Endothelial cell of umbilical vein (primary cell): Measurements from ENCODE around the gene ATRIP. TPM values are rescaled to one million over a fixed set of nuclear protein-coding genes. Genes with fewer than 3 reads are reported as not detected.

Experiments used
- BruUV-seq: library from RNA; stranded (reverse); fragments of 400-500 nt; replicated peaks from 2 replicates; lab custom pipeline; 2021; lab: Mats Ljungman, UMichigan
- CTCF ChIA-PET: fragments of 300-600, 350-600 bp; sonication (Branson Sonifier 250); formaldehyde crosslinking; loops from one replicate; lab custom pipeline; 2021; ENCODE audit warnings: antibody characterized with exemption, inconsistent platforms; lab: Charles Lee
- POLR2A ChIA-PET: fragments of 300-600, 350-600 bp; sonication (Branson Sonifier 250); formaldehyde crosslinking; loops from one replicate; lab custom pipeline; 2021; ENCODE audit warnings: antibody characterized with exemption, inconsistent platforms; lab: Charles Lee
- DNase-seq: peaks from one replicate; pipeline ENCODE4 v3.0.0-alpha.2; 2011; ENCODE audit warnings: low read depth, low spot score
- FAIRE-seq: peaks from 2 replicates; lab custom pipeline; 2011; peaks lifted over from hg19 to GRCh38; lab: Jason Lieb, UNC
- H2AFZ ChIP-seq: 2 replicates; pipeline ENCODE4 v1.6.0; 2012; ENCODE audit warnings: low read depth, low read length, control low read depth, inconsistent platforms
- H3K27ac ChIP-seq: 2 replicates; pipeline ENCODE4 v1.5.1; 2011; ENCODE audit warnings: low read depth, mild to moderate bottlenecking, control low read depth, low read length, moderate library complexity; ENCODE audit not compliant: insufficient read depth
- H3K27me3 ChIP-seq, 2 experiments: 2 replicates each; pipeline versions ENCODE4 v1.6.0 to v1.6.1; 2011; ENCODE audit warnings: low read length in 2 of 2, mixed read lengths in 1 of 2; ENCODE audit not compliant: control insufficient read depth in 2 of 2, insufficient read depth in 2 of 2
- H3K36me3 ChIP-seq, 2 experiments: 2 replicates in 1 of 2; 3 replicates in 1 of 2; pipeline ENCODE4 v1.5.1; 2011; ENCODE audit warnings: low read length in 2 of 2, mild to moderate bottlenecking in 1 of 2, moderate library complexity in 1 of 2; ENCODE audit not compliant: control insufficient read depth in 2 of 2, insufficient read depth in 2 of 2; ENCODE audit errors: extremely low read depth in 1 of 2
- H3K4me1 ChIP-seq: 3 replicates; pipeline ENCODE4 v1.5.1; 2011; ENCODE audit warnings: mild to moderate bottlenecking, low read length; ENCODE audit not compliant: control insufficient read depth, insufficient read depth; ENCODE audit errors: extremely low read depth
- H3K4me2 ChIP-seq: 2 replicates; pipeline ENCODE4 v1.6.1; 2011; ENCODE audit warnings: low read length, control low read depth, mixed read lengths; ENCODE audit not compliant: insufficient read depth
- H3K4me3 ChIP-seq, 3 experiments: fragments of 200-600 bp in 1 of 3; sonication (generic), shearing (Covaris generic) in 1 of 3; replicated peaks in 1 of 3; 2 replicates each; pipeline ENCODE4 v1.5.1; 2011 to 2016; ENCODE audit warnings: control low read depth in 3 of 3, low read length in 3 of 3, mild to moderate bottlenecking in 2 of 3, inconsistent platforms in 1 of 3, low read depth in 1 of 3, moderate library complexity in 1 of 3; ENCODE audit not compliant: insufficient read depth in 1 of 3
- H3K79me2 ChIP-seq: 2 replicates; pipeline ENCODE4 v1.6.0; 2012; ENCODE audit warnings: low read length, inconsistent platforms; ENCODE audit not compliant: control insufficient read depth, insufficient read depth
- H3K9ac ChIP-seq: replicated peaks from 2 replicates; pipeline ENCODE3; 2011; ENCODE audit warnings: low read length, control low read depth; ENCODE audit not compliant: insufficient read depth; ENCODE audit errors: extremely low read depth
- H3K9me1 ChIP-seq: replicated peaks from 3 replicates; pipeline ENCODE4 v1.6.0; 2011; ENCODE audit warnings: mild to moderate bottlenecking, low read length; ENCODE audit not compliant: control insufficient read depth, insufficient read depth; ENCODE audit errors: extremely low read depth
- H3K9me3 ChIP-seq: replicated peaks from 2 replicates; pipeline ENCODE4 v1.5.1; 2012; ENCODE audit warnings: low read length, inconsistent platforms; ENCODE audit not compliant: control insufficient read depth, insufficient read depth
- H4K20me1 ChIP-seq: replicated peaks from 2 replicates; pipeline ENCODE3; 2011; ENCODE audit warnings: mild to moderate bottlenecking, low read length; ENCODE audit not compliant: control insufficient read depth, insufficient read depth; ENCODE audit errors: extremely low read depth
- FOS ChIP-seq: IDR thresholded peaks from 2 replicates; pipeline ENCODE4 v1.6.1; 2011; ENCODE audit warnings: mild to moderate bottlenecking, low read length, moderate library complexity, borderline replicate concordance; ENCODE audit not compliant: insufficient read depth
- JUN ChIP-seq: IDR thresholded peaks from 2 replicates; pipeline ENCODE4 v1.6.1; 2011; ENCODE audit warnings: borderline replicate concordance, low read depth; ENCODE audit not compliant: insufficient read length, insufficient read depth
- MAX ChIP-seq: IDR thresholded peaks from 2 replicates; pipeline ENCODE4 v1.6.1; 2011; ENCODE audit not compliant: insufficient read depth, insufficient read length
- MYC ChIP-seq: IDR thresholded peaks from one replicate; pipeline ENCODE4 v1.6.1; 2011; ENCODE audit warnings: mild to moderate bottlenecking, low read depth, low read length
- POLR2AphosphoS5 ChIP-seq: IDR thresholded peaks from 2 replicates; pipeline ENCODE4 v1.6.1; 2012; ENCODE audit warnings: low read depth, mild to moderate bottlenecking, control low read depth, low read length, moderate library complexity; ENCODE audit not compliant: insufficient read depth
- dilution Hi-C: fragments of 300-500 bp; cut with MboI; formaldehyde crosslinking; loops from one replicate; pipeline ENCODE4 v1.15.0; 2019; ENCODE audit warnings: low sequenced_read_pairs; ENCODE audit not compliant: extremely low pct_ligation_motif_present
- intact Hi-C: fragments of 100-400 bp; cut with micrococcal nuclease; formaldehyde crosslinking; loops from one replicate; pipeline ENCODE4 v1.10.0; 2022
- polyA plus RNA-seq, 4 experiments: library from polyadenylated mRNA; depleted of rRNA in 3 of 4; stranded (reverse) in 3 of 4; unstranded in 1 of 4; fragments of >200 nt; gene quantifications; 2 replicates each; pipeline versions ENCODE4 v1.2.1 to v1.2.3, GENCODE V29; 2011 to 2012; ENCODE audit warnings: missing spikeins in 1 of 4
- total RNA-seq: library from RNA; stranded (reverse); gene quantifications from 2 replicates; pipeline ENCODE4 v1.2.3, GENCODE V29; 2021

Gene ATRIP
- total and polyA plus RNA-seq, 2 donors (not counting 3 experiments of a cell fraction or from before 2014, with no cell fraction given): 10.6 to 14.7 TPM

GRCh38 chr3:48423241-48423882, 23.2 kb upstream of the ATRIP start:
- CTCF ChIA-PET: interaction anchor here (1.1 to 2.9 kb wide), 6 partner anchors 11 to 23 kb away, joined by 3 to 39 read pairs (median 4); partner anchors contain the start of genes CCDC51 and TMA7
- Histone ChIP-seq H3K9ac (no peak overlapping the region), H3K9me3 (no peaks in the 10 kb centered on the region), H3K27ac (no peak overlapping the region), H3K4me2 (no peak overlapping the region), H3K79me2 (no peaks in the 10 kb centered on the region), H3K4me1 (peaks cover 4% of the 10 kb centered on the region), H3K9me1 (no peaks in the 10 kb centered on the region), H2AFZ (no peak overlapping the region), H4K20me1 (no peaks in the 10 kb centered on the region), H3K4me3 (no peak overlapping the region), H3K27me3 (no peaks in the 10 kb centered on the region), H3K36me3 (peaks cover 0 to 5% of the 10 kb centered on the region in 2 experiments)
- FAIRE-seq: no peak
- TF ChIP-seq JUN (no peak), MAX (no peak), FOS (no peak), MYC (no peak), POLR2AphosphoS5 (no peak)
- intact Hi-C loops: no loop called here
- POLR2A ChIA-PET: interaction anchor here (0.5 kb wide), 1 partner anchor 218 kb away, joined by 5 read pairs; no protein-coding TSS in a partner anchor
- no peak for DNase-seq
- dilution Hi-C loops: no loop called here
- BruUV-seq: no TSS peak
